ENCODE data around the gene CFAP100.

GRCh38 chr3:126454025-126454424 lies 59.3 kb downstream of the CFAP100 start:
- TF ChIP-seq CTCF (IDR thresholded peaks at IDR 0.05) (no peak), POLR2A (IDR thresholded peaks at IDR 0.05) (no peak)
